Vagina (tissue), 2 donors: ENCODE measurements around the gene ANKS1B.

Source experiments
- CTCF ChIP-seq, 3 experiments: fragments of 450-650 bp in 2 of 3; fragments of 200-600 bp in 1 of 3; sonication (generic) in 1 of 3; IDR thresholded peaks; one replicate each; pipeline ENCODE4 v1.5.1; 2017 to 2019; ENCODE audit warnings: antibody characterized with exemption in 3 of 3, mild to moderate bottlenecking in 2 of 3, moderate library complexity in 2 of 3
- POLR2A ChIP-seq, 2 donors: fragments of 450-650 bp; IDR thresholded peaks; one replicate each; pipeline ENCODE4 v1.6.1; 2017; ENCODE audit warnings: antibody characterized with exemption in 2 of 2, mild to moderate bottlenecking in 2 of 2, moderate library complexity in 2 of 2
- POLR2AphosphoS5 ChIP-seq, 2 donors: sonication (generic); formaldehyde crosslinking; IDR thresholded peaks; one replicate each; pipeline ENCODE4 v1.9.0; 2017; ENCODE audit warnings: antibody characterized with exemption in 2 of 2, mild to moderate bottlenecking in 2 of 2, low read depth in 1 of 2; ENCODE audit not compliant: insufficient read depth in 1 of 2

DNA sequence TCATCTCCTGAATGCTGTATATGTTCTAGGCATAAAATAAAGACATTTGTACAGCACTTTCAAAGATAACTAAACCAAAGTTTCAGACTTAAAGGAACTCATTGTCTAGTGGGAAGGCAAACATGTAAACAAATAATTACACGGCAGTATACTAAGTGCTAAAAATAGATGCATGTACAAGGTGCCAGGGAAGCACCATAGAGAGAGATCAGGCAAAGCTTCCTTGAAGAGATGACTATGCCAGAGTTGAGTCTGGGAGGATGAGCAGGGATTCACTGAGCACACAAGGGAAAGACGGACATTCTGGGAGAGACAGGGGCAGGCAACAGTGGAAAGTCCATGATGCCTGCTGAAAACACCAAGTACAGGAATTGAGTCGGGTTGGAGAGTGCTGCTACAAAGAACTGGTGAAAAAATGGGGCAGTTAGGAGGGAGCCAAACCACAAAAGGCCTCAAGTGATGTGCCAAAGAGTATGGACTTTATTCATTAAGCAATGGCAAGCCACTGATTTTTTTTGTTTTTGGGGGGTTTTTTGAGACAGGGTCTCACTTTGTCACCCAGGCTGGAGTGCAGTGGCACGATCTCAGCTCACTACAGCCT is 26.8 kb downstream of the ANKS1B start:
- TF ChIP-seq POLR2A (IDR thresholded peaks at IDR 0.05) (no peak), CTCF (IDR thresholded peaks at IDR 0.05) (no peak), POLR2AphosphoS5 (IDR thresholded peaks at IDR 0.05; ENCODE audit: insufficient read depth in 1 of 2, low read depth in 1 of 2) (no peak)
